B cell (primary cell): ENCODE data around the gene SLC2A11. TPM values are rescaled to one million over a fixed set of nuclear protein-coding genes. Genes with fewer than 3 reads are reported as not detected.

Source experiments
- polyA plus RNA-seq: library from polyadenylated mRNA; depleted of rRNA; stranded (reverse); fragments of >200 nt; gene quantifications from 2 replicates; pipeline ENCODE4 v1.2.3, GENCODE V29; 2012
- small RNA-seq: library from RNA; depleted of rRNA; stranded (forward); fragments of <200 nt; gene quantifications from one replicate; pipeline ENCODE3, GENCODE V24; 2012; ENCODE audit warnings: low replicate concordance, low read depth; ENCODE audit not compliant: insufficient read length
- total RNA-seq, 2 donors: library from RNA; stranded (reverse); fragments of 120-200 nt in 1 of 2; gene quantifications; 1 replicate in 1 of 2; 2 replicates in 1 of 2; pipeline versions ENCODE4 v1.2.3 to v1.2.4, GENCODE V29; 2013 to 2022

The SLC2A11 gene
- total and polyA plus RNA-seq, 2 donors (not counting 1 experiment from before 2014, with no cell fraction given), result 38.6 to 54.3 TPM

Small RNA genes lying within 50 kb of the gene (small RNA-seq; reads per million reads assigned to genes)
- gene RN7SL268P, result not detected

Other genes starting within 250 kb of the SLC2A11 start
- gene DRICH1, start 225.6 kb upstream of the SLC2A11 start, total RNA-seq, result 1.5 and 1.7 TPM in 2 replicates
- gene DRICH1, start 225.6 kb upstream of the SLC2A11 start, polyA plus RNA-seq, result 0.37 and 2.1 TPM in 2 replicates
- gene RGL4, start 166.9 kb upstream of the SLC2A11 start, total RNA-seq, result 0.81 and 1.2 TPM in 2 replicates
- 2.7 and 4.1 TPM in 2 replicates for gene RGL4, start 166.9 kb upstream of the SLC2A11 start, polyA plus RNA-seq
- 8.3 and 9.6 TPM in 2 replicates for gene ZNF70, start 106.8 kb upstream of the SLC2A11 start, total RNA-seq
- 2.1 and 2.9 TPM in 2 replicates for gene ZNF70, start 106.8 kb upstream of the SLC2A11 start, polyA plus RNA-seq
- gene VPREB3, start 103.5 kb upstream of the SLC2A11 start, total RNA-seq, result 73.0 and 92.7 TPM in 2 replicates
- 402 and 461 TPM in 2 replicates for gene VPREB3, start 103.5 kb upstream of the SLC2A11 start, polyA plus RNA-seq
- gene C22orf15, start 94.9 kb upstream of the SLC2A11 start, total RNA-seq, result 0.81 and 1.0 TPM in 2 replicates
- gene C22orf15, start 94.9 kb upstream of the SLC2A11 start, polyA plus RNA-seq, result 0.30 and 0.61 TPM in 2 replicates
- gene CHCHD10, start 89.9 kb upstream of the SLC2A11 start, total RNA-seq, result 54.0 and 57.2 TPM in 2 replicates
- 67.1 and 124 TPM in 2 replicates for gene CHCHD10, start 89.9 kb upstream of the SLC2A11 start, polyA plus RNA-seq
- 11.6 and 14.8 TPM in 2 replicates for gene MMP11, start 85.0 kb upstream of the SLC2A11 start, total RNA-seq
- 19.0 and 21.7 TPM in 2 replicates for gene MMP11, start 85.0 kb upstream of the SLC2A11 start, polyA plus RNA-seq
- 179 and 187 TPM in 2 replicates for gene SMARCB1, start 70.9 kb upstream of the SLC2A11 start, total RNA-seq
- 121 and 190 TPM in 2 replicates for gene SMARCB1, start 70.9 kb upstream of the SLC2A11 start, polyA plus RNA-seq
- 74.1 and 77.0 TPM in 2 replicates for gene DERL3, start 18.9 kb upstream of the SLC2A11 start, total RNA-seq
- gene DERL3, start 18.9 kb upstream of the SLC2A11 start, polyA plus RNA-seq, result 98.8 and 142 TPM in 2 replicates
- 125 and 143 TPM in 2 replicates for gene MIF, start 36.5 kb downstream of the SLC2A11 start, total RNA-seq
- 137 and 272 TPM in 2 replicates for gene MIF, start 36.5 kb downstream of the SLC2A11 start, polyA plus RNA-seq
- not detected in 2 replicates for gene GSTT2B, start 103.3 kb downstream of the SLC2A11 start, total RNA-seq
- not detected in 2 replicates for gene GSTT2B, start 103.3 kb downstream of the SLC2A11 start, polyA plus RNA-seq
- gene DDTL, start 109.0 kb downstream of the SLC2A11 start, total RNA-seq, result 4.1 and 5.0 TPM in 2 replicates
- not detected in 2 replicates for gene DDTL, start 109.0 kb downstream of the SLC2A11 start, polyA plus RNA-seq
- gene DDT, start 116.6 kb downstream of the SLC2A11 start, total RNA-seq, result 96.7 and 105 TPM in 2 replicates
- 88.0 and 142 TPM in 2 replicates for gene DDT, start 116.6 kb downstream of the SLC2A11 start, polyA plus RNA-seq
- gene GSTT2, start 122.3 kb downstream of the SLC2A11 start, total RNA-seq, result not detected in 2 replicates
- not detected in 2 replicates for gene GSTT2, start 122.3 kb downstream of the SLC2A11 start, polyA plus RNA-seq
- gene GSTT4, start 147.6 kb downstream of the SLC2A11 start, total RNA-seq, result not detected in 2 replicates
- gene GSTT4, start 147.6 kb downstream of the SLC2A11 start, polyA plus RNA-seq, result not detected in 2 replicates
- 95.1 and 103 TPM in 2 replicates for gene CABIN1, start 153.4 kb downstream of the SLC2A11 start, total RNA-seq
- gene CABIN1, start 153.4 kb downstream of the SLC2A11 start, polyA plus RNA-seq, result 37.1 and 43.6 TPM in 2 replicates